IMR-90 (cell line): ENCODE data around the gene PPP2R5E. TPM values are rescaled to one million over a fixed set of nuclear protein-coding genes. Genes with fewer than 3 reads are reported as not detected.

ENCODE experiments used
- ATAC-seq: fragments of 200-7000 bp; cut with Tn5 transposase; 2 replicates; pipeline ENCODE4 v1.9.1; 2020; ENCODE audit warnings: low read depth, mild to moderate bottlenecking, moderate library complexity
- BruUV-seq: library from RNA; stranded (reverse); fragments of 400-500 nt; replicated peaks from 2 replicates; lab custom pipeline; 2021; lab: Mats Ljungman, UMichigan
- CTCF ChIA-PET: fragments of 300-600 bp; formaldehyde crosslinking; extraction: SDS; loops from one replicate; lab custom pipeline; 2021; ENCODE audit warnings: antibody characterized with exemption; lab: Yijun Ruan, JAX
- POLR2A ChIA-PET: fragments of 300-600 bp; sonication (Branson Sonifier 250); formaldehyde crosslinking; loops from one replicate; lab custom pipeline; 2022; ENCODE audit warnings: antibody characterized with exemption; ENCODE audit not compliant: unreplicated experiment; lab: Charles Lee
- DNase-seq: peaks from one replicate; pipeline ENCODE4 v3.0.0; 2013
- H2AFZ ChIP-seq: replicated peaks from 2 replicates; pipeline ENCODE3; 2013; ENCODE audit warnings: low read length, mild to moderate bottlenecking; ENCODE audit not compliant: poor library complexity
- H2AK5ac ChIP-seq: 2 replicates; pipeline ENCODE4 v1.6.1; 2013; ENCODE audit warnings: low read depth, low read length, inconsistent platforms
- H2AK9ac ChIP-seq: replicated peaks from 2 replicates; pipeline ENCODE3; 2013; ENCODE audit warnings: mild to moderate bottlenecking, low read depth, low read length, moderate library complexity; ENCODE audit not compliant: poor library complexity
- H2BK120ac ChIP-seq: 2 replicates; pipeline ENCODE4 v1.6.1; 2013; ENCODE audit warnings: low read depth, low read length, inconsistent platforms
- H2BK15ac ChIP-seq: 3 replicates; pipeline ENCODE4 v1.6.1; 2013; ENCODE audit warnings: low read depth, low read length, inconsistent platforms
- H2BK20ac ChIP-seq: 2 replicates; pipeline ENCODE4 v1.6.1; 2013; ENCODE audit warnings: low read depth, mild to moderate bottlenecking, inconsistent platforms, low read length, moderate library complexity
- H2BK5ac ChIP-seq: 2 replicates; pipeline ENCODE4 v1.6.1; 2013; ENCODE audit warnings: mild to moderate bottlenecking, low read depth, low read length, inconsistent platforms; ENCODE audit not compliant: poor library complexity, severe bottlenecking
- H3K14ac ChIP-seq: replicated peaks from 2 replicates; pipeline ENCODE4 v1.6.1; 2013; ENCODE audit warnings: low read depth, low read length, inconsistent platforms
- H3K18ac ChIP-seq: 2 replicates; pipeline ENCODE4 v1.6.1; 2013; ENCODE audit warnings: low read depth, low read length, control low read depth
- H3K23ac ChIP-seq: 2 replicates; pipeline ENCODE4 v1.6.1; 2013; ENCODE audit warnings: low read depth, low read length, inconsistent platforms
- H3K27ac ChIP-seq: 2 replicates; pipeline ENCODE4 v1.5.1; 2013; ENCODE audit warnings: mild to moderate bottlenecking, control low read depth, low read length; ENCODE audit not compliant: insufficient read depth
- H3K27me3 ChIP-seq: 2 replicates; pipeline ENCODE4 v1.6.1; 2013; ENCODE audit warnings: low read length; ENCODE audit not compliant: control insufficient read depth, insufficient read depth
- H3K36me3 ChIP-seq: 2 replicates; pipeline ENCODE4 v1.6.1; 2013; ENCODE audit warnings: low read length, mixed read lengths; ENCODE audit not compliant: control insufficient read depth, insufficient read depth
- H3K4ac ChIP-seq: 2 replicates; pipeline ENCODE4 v1.6.1; 2013; ENCODE audit warnings: low read depth, low read length, inconsistent platforms
- H3K4me1 ChIP-seq: 2 replicates; pipeline ENCODE4 v1.6.1; 2013; ENCODE audit warnings: low read length, mixed read lengths; ENCODE audit not compliant: control insufficient read depth, insufficient read depth
- H3K4me2 ChIP-seq: 2 replicates; pipeline ENCODE4 v1.6.1; 2013; ENCODE audit warnings: low read depth, mild to moderate bottlenecking, control low read depth, low read length, moderate library complexity
- H3K4me3 ChIP-seq: 2 replicates; pipeline ENCODE4 v1.5.1; 2013; ENCODE audit warnings: low read depth, mild to moderate bottlenecking, control low read depth, low read length, moderate library complexity; ENCODE audit not compliant: insufficient read depth
- H3K56ac ChIP-seq: 2 replicates; pipeline ENCODE4 v1.6.1; 2013; ENCODE audit warnings: low read length, inconsistent platforms; ENCODE audit not compliant: insufficient read depth; ENCODE audit errors: extremely low read depth
- H3K79me1 ChIP-seq, 2 experiments: 2 replicates each; pipeline ENCODE4 v1.6.1; 2013; ENCODE audit warnings: low read length in 2 of 2, inconsistent platforms in 1 of 2, low read depth in 1 of 2
- H3K9ac ChIP-seq: 2 replicates; pipeline ENCODE4 v1.6.1; 2013; ENCODE audit warnings: low read depth, low read length, control low read depth
- H3K9me1 ChIP-seq: 2 replicates; pipeline ENCODE4 v1.6.1; 2013; ENCODE audit warnings: low read length, inconsistent platforms; ENCODE audit not compliant: insufficient read depth
- H3K9me3 ChIP-seq: 2 replicates; pipeline ENCODE4 v1.6.1; 2013; ENCODE audit warnings: low read length; ENCODE audit not compliant: control insufficient read depth, insufficient read depth
- H4K20me1 ChIP-seq: 2 replicates; pipeline ENCODE4 v1.6.1; 2013; ENCODE audit warnings: low read length, inconsistent platforms; ENCODE audit not compliant: insufficient read depth
- H4K5ac ChIP-seq: 2 replicates; pipeline ENCODE4 v1.6.1; 2013; ENCODE audit warnings: mild to moderate bottlenecking, low read depth, low read length, control low read depth
- H4K8ac ChIP-seq, 2 experiments: 2 replicates each; pipeline ENCODE4 v1.6.1; 2013; ENCODE audit warnings: low read depth in 2 of 2, low read length in 2 of 2, control low read depth in 1 of 2, inconsistent platforms in 1 of 2
- H4K91ac ChIP-seq: 2 replicates; pipeline ENCODE4 v1.6.1; 2013; ENCODE audit warnings: low read depth, low read length, inconsistent platforms; ENCODE audit not compliant: insufficient read depth
- CEBPB ChIP-seq: IDR thresholded peaks from 2 replicates; pipeline ENCODE4 v1.6.1; 2012; ENCODE audit warnings: low read depth, low read length, improper control_type of control experiment
- RFX5 ChIP-seq: IDR thresholded peaks from 2 replicates; pipeline ENCODE4 v1.8.0; 2012; ENCODE audit warnings: low read depth, mild to moderate bottlenecking, low read length, moderate library complexity
- USF2 ChIP-seq: fragments of 150-350 bp; IDR thresholded peaks from 2 replicates; pipeline ENCODE4 v1.6.1; 2017; ENCODE audit warnings: mild to moderate bottlenecking, antibody characterized with exemption, low read length, low read depth
- WGBS, 2 experiments: methylation state at CpG; one replicate each; pipeline versions ENCODE4 v1.1.5 to v1.1.7; 2013; ENCODE audit warnings: missing lambda C conversion rate in 2 of 2; ENCODE audit not compliant: insufficient read length in 1 of 2; ENCODE audit errors: extremely low coverage in 2 of 2; 5-methylcytosine and 5-hydroxymethylcytosine counted together
- dilution Hi-C: fragments of 300-500 bp; cut with HindIII; formaldehyde crosslinking; loops from one replicate; pipeline ENCODE4 v1.14.3; 2018; ENCODE audit warnings: low sequenced_read_pairs; ENCODE audit not compliant: unreplicated experiment
- in situ Hi-C: fragments of 300-500 bp; cut with MboI; formaldehyde crosslinking; loops from 3 replicates; pipeline ENCODE4 v1.14.3; 2019; ENCODE audit warnings: low sequenced_read_pairs, inconsistent platforms, mixed read lengths
- intact Hi-C: fragments of 100-400 bp; cut with micrococcal nuclease; formaldehyde crosslinking; loops from 2 replicates; pipeline ENCODE4 v1.10.0; 2022
- polyA plus RNA-seq, 3 experiments: library from polyadenylated mRNA; depleted of rRNA; stranded (reverse); fragments of >200 nt; gene quantifications; 2 replicates each; pipeline ENCODE4 v1.2.3, GENCODE V29; 2012; ENCODE audit warnings: low replicate concordance in 1 of 3
- total RNA-seq: library from RNA; depleted of rRNA; stranded (reverse); fragments of >200 nt; gene quantifications from 2 replicates; pipeline ENCODE4 v1.2.3, GENCODE V29; 2012

PPP2R5E gene
- total and polyA plus RNA-seq, 2 of the 4 experiments (the other 2 are of a cell fraction), result 9.7 to 12.2 TPM

- POLR2A ChIA-PET, result no interaction called here
- no peak for ATAC-seq
Observed at GRCh38 chr14:63501429-63501828, 41.7 kb downstream of the PPP2R5E start.

More at GRCh38 chr14:63501429-63501828, 41.7 kb downstream of the PPP2R5E start:
- no peak for DNase-seq
- Histone ChIP-seq H4K5ac (no peak overlapping the region), H4K91ac (no peak overlapping the region), H2BK15ac (no peak overlapping the region), H2BK20ac (no peak overlapping the region), H3K4me1 (peaks cover 6% of the 10 kb centered on the region), H2AFZ (no peak overlapping the region), H2AK5ac (no peak overlapping the region), H3K4ac (no peak overlapping the region), H3K27me3 (no peaks in the 10 kb centered on the region), H4K20me1 (peaks cover 67% of the 10 kb centered on the region), H3K9me1 (peaks cover 15% of the 10 kb centered on the region), H3K79me1 (peaks cover 26 to 79% of the 10 kb centered on the region in 2 experiments), H3K23ac (no peak overlapping the region), H2BK5ac (no peak overlapping the region), H4K8ac (no peak overlapping the region), H3K56ac (no peak overlapping the region), H2AK9ac (no peak overlapping the region), H3K27ac (no peak overlapping the region), H3K9me3 (no peaks in the 10 kb centered on the region), H2BK120ac (no peak overlapping the region), H3K4me3 (no peak overlapping the region), H3K14ac (no peak overlapping the region), H3K9ac (no peak overlapping the region), H3K18ac (no peak overlapping the region), H3K4me2 (no peak overlapping the region), H3K36me3 (no peaks in the 10 kb centered on the region)
- TF ChIP-seq CEBPB (no peak), RFX5 (no peak), USF2 (no peak)
- intact Hi-C loops, result no loop called here
- WGBS, 2 experiments, result no CpG with 5 or more reads among the region's 3 CpGs
- BruUV-seq, result no TSS peak
- CTCF ChIA-PET, result interaction anchor here (0.7 to 1.2 kb wide), 2 partner anchors 8 to 1531 kb away, joined by 3 read pairs; no protein-coding TSS in a partner anchor
- dilution Hi-C loops, result no loop called here
- in situ Hi-C loops, result no loop called here
